Ovary (tissue), 3 donors: ENCODE data around the gene LIPC.

Source experiments
- CTCF ChIP-seq, 3 donors: fragments of 450-650 bp in 2 of 3; fragments of 200-600 bp in 1 of 3; IDR thresholded peaks; one replicate each; pipeline versions ENCODE4 v1.5.1 to v1.8.0; 2016 to 2022; ENCODE audit warnings: antibody characterized with exemption in 3 of 3, mild to moderate bottlenecking in 1 of 3
- EP300 ChIP-seq: sonication (generic); formaldehyde crosslinking; IDR thresholded peaks from one replicate; pipeline ENCODE4 v1.6.1; 2017; ENCODE audit warnings: antibody characterized with exemption
- POLR2A ChIP-seq: fragments of 450-650 bp; IDR thresholded peaks from one replicate; pipeline ENCODE4 v1.6.1; 2017; ENCODE audit warnings: antibody characterized with exemption, mild to moderate bottlenecking, moderate library complexity
- donor health status: DM: no; HTN: no; CAD: no.

DNA sequence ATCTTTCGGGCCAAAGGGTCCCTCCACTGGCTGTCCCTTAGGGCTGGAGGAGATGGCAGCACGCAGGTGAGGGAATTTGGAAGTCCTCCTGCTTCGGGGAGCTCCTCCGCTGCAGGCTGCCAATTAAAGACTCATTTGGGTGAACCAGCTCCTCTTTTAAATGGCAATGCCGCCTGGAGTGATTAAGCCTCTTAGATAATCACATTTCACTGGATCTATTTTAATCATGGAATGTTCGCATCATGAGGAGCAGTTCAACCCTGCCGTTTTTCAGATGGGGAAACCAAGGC is 117.9 kb downstream of the LIPC start:
- TF ChIP-seq CTCF (IDR thresholded peaks at IDR 0.05) (no peak), EP300 (no peak), POLR2A (no peak)
